Right lung (tissue), 5 donors: ENCODE results near the gene SLC2A4RG. TPM values are rescaled to one million over a fixed set of nuclear protein-coding genes. Genes with fewer than 3 reads are reported as not detected.
"Not testable (repeated sequence)": the region's sequence is repeated elsewhere in the genome, so short reads cannot be mapped to it uniquely, and the experiment has no call there.

ENCODE experiments used
- DNase-seq, 2 donors: peaks; one replicate each; pipeline ENCODE4 v3.0.0-alpha.2; 2013
- polyA plus RNA-seq, 5 donors: library from polyadenylated mRNA; unstranded; fragments of 120-200 nt; gene quantifications; one replicate each; pipeline versions ENCODE4 v1.2.1 to v1.2.3, GENCODE V29; 2013; ENCODE audit warnings: inconsistent platforms in 1 of 5, low replicate concordance in 1 of 5; ENCODE audit not compliant: insufficient read length in 5 of 5, insufficient read depth in 1 of 5

The SLC2A4RG gene
- polyA plus RNA-seq, 5 donors, result 52.4 to 206 (median 102) TPM

DNA sequence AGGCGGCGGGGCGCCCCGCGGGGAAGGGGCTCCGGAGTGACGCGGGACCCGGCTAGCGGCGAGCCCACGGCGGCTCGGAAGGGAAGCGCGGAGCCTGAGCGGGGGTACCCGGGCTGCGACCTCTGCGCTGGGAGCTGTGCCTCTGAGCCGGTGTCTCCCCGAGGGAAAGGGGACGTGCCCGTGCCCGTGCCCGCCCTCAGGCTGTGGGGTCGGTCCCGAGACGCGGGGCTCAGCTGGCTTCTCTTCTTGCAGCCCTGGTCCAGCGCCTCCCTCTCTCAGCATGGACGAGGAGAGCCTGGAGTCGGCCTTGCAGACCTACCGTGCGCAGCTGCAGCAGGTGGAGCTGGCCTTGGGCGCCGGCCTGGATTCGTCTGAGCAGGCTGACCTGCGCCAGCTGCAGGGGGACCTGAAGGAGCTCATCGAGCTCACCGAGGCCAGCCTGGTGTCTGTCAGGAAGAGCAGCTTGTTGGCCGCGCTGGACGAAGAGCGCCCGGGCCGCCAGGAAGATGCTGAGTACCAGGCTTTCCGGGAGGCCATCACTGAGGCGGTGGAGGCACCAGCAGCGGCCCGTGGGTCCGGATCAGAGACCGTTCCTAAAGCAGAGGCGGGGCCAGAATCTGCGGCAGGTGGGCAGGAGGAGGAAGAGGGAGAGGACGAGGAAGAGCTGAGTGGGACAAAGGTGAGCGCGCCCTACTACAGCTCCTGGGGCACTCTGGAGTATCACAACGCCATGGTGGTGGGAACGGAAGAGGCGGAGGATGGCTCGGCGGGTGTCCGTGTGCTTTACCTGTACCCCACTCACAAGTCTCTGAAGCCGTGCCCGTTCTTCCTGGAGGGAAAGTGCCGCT is 31.1 kb upstream of the SLC2A4RG start:
- no peak for DNase-seq

DNA sequence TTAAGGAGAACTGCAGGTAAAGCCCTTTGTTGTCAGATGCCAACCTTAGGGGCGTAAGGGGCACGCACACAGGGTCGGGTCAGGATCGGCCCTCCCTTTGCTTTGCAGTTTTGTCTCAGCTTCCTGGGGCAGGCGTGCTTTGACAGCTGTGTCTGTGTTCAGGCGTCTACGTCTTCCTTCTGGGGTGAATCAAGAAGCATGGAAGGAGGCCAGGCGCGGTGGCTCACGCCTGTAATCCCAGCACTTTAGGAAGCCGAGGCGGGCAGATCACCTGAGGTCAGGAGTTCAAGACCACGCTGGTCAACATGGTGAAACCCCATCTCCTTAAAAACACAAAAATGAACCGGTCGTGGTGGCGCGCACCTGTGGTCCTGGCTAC is 30.4 kb upstream of the SLC2A4RG start:
- no peak for DNase-seq

DNA sequence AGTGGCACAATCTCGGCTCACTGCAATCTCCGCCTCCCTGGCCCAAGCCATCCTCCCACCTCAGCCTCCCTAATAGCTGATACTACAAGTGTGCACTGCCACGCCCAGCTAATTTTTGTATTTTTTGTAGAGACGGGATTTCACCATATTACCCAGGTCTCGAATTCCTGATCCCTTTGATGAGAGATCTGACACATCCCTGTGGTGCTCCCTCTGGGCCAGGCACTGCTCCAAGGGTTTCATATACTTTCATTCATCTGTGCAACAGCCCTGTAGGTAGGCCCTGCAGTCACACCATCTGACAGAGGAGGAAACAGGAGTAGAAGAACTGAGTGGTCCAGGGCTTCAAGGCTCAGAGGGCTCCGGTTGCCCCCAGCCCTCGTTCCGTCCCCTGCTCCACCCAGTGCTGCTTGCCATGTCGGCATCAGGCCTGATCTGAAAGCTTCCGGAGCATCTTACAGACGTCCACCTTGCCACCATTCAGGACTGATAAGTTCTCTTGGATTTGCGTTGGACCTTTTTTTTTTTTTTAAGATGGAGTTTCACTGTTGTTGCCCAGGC is 28.4 kb upstream of the SLC2A4RG start:
- DNase-seq, result no peak

GRCh38 chr20:63712191-63712590 is 27.4 kb upstream of the SLC2A4RG start:
- no peak for DNase-seq

DNA sequence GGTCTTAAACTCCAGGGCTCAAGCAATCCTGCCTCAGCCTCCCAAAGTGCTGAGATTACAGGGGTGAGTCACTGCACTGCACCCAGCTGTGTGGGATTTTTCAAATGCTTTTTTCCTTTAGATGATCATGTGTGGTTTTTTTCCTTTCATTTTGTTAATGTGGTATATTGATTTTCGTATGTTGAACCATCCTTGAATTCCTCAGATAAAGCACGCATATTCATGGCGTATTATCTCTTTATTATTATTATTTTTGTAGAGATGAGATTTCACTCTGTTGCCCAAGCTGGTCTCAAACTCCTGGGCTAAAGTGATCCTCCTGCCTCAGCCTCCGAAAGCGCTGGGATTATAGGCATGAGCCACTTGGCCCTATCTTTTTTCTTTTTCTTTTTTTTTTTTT is 24.7 kb upstream of the SLC2A4RG start:
- DNase-seq, result no peak

DNA sequence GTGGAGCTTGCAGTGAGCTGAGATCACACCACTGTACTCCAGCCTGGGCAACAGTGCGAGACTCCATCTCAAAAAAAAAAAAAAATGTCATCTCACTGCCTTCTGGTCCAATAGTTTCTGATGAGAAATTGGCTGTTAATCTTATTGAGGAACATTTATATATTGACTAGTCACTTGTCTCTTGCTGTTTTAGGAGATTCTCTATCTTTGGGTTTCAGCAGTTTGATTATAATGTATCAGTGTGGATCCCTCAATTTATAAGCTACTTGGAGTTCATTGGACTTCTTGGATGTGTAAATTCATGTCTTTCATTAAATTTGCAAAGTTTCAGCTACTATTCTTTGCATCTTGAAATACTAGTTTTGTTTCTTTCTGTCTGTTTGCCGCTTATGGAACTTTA is 20.6 kb upstream of the SLC2A4RG start:
- DNase-seq, result no peak

- DNase-seq, result not testable (repeated sequence)
Observed at GRCh38 chr20:63722967-63723622, 16.5 kb upstream of the SLC2A4RG start.

- DNase-seq, result not testable (repeated sequence)
Observed at GRCh38 chr20:63730189-63730733, 9.3 kb upstream of the SLC2A4RG start.

- no peak for DNase-seq
Observed at GRCh38 chr20:63731410-63731809, 8.2 kb upstream of the SLC2A4RG start.

GRCh38 chr20:63732118-63733095 is 7.2 kb upstream of the SLC2A4RG start:
- no peak for DNase-seq

- no peak for DNase-seq
Observed at GRCh38 chr20:63733117-63733516, 6.5 kb upstream of the SLC2A4RG start.

GRCh38 chr20:63733579-63734081 is 5.9 kb upstream of the SLC2A4RG start:
- no peak for DNase-seq

- DNase-seq, result no peak
Observed at GRCh38 chr20:63734111-63734945, 5.2 kb upstream of the SLC2A4RG start.

DNA sequence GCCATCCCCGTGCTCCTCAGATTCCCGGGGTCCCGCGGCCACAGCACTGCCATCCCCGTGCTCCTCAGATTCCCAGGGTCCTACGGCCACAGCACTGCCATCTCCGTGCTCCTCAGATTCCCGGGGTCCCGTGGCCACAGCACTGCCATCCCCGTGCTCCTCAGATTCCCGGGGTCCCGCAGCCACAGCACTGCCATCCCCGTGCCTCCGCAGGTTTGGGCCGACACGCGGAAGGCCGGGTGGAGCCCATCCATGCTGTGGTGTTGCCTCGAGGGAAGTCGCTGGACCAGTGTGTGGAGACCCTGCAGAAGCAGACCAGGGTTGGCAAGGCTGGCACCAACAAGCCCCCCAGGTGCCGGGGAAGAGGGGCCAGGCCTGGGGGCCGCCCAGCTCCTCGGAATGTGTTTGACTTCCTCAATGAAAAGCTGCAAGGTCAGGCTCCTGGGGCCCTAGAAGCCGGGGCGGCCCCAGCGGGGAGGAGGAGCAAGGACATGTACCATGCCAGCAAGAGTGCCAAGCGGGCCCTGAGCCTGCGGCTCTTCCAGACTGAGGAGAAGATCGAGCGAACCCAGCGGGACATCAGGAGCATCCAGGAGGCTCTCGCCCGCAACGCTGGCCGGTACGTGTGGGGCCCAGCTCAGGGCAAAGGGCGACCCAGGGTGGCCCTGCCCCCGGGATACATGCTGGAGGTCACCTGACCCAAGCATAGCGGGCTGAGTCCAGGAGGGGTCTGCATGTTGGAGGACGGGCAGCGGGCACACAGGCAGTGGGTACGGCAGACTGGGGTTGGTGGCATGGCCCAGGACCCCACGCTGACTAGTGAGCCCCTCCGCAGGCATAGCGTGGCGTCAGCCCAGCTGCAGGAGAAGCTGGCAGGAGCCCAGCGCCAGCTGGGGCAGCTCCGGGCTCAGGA is 4.4 kb upstream of the SLC2A4RG start:
- DNase-seq, result no peak

GRCh38 chr20:63735859-63736718 is 3.5 kb upstream of the SLC2A4RG start, which contains the start of gene LIME1:
Gene LIME1, plus strand, starts transcription at chr20:63736664. Its CDS starts 886 bp downstream, at chr20:63737550.
- DNase-seq, result no peak

DNA sequence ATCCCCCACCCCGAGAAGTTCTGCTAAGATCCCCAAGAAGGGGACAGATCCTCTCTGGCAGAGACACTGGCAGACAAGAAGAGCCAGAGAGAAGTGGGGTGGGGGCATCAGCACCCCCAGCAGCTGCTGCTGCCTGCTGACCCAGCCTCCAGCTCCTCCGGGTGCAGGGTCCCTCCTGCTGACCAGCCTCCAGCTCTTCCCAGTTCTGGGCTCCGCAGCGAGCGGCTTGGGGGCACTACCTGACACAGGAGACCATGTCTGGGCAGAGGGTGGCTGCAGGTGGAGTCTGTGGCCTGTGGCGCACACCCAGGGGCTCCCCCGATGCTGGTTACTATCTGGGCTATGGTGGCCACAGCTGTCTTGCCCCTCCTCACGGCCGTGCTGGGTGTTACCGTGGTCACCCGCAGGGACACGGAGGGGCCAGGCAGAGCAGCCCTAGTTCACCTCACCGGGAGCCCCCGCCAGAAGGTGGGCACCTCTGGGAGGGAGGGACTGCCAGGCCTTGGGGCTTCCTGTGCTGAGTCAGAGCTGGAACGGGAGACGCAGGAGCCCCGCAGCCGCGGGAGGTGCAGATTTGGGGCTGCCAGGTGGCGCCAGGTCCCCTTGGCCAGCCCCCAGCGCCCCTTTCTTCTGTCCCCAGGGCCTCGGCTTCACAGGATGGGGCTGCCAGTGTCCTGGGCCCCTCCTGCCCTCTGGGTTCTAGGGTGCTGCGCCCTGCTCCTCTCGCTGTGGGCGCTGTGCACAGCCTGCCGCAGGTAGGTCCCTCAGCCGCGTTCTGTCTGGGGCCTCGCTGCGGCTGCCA is 2.5 kb upstream of the SLC2A4RG start:
- DNase-seq, result no peak

- no peak for DNase-seq
Observed at GRCh38 chr20:63737695-63737944, 2.0 kb upstream of the SLC2A4RG start.
